ENCODE measurements around the gene NOG.

Gene NOG

DNA sequence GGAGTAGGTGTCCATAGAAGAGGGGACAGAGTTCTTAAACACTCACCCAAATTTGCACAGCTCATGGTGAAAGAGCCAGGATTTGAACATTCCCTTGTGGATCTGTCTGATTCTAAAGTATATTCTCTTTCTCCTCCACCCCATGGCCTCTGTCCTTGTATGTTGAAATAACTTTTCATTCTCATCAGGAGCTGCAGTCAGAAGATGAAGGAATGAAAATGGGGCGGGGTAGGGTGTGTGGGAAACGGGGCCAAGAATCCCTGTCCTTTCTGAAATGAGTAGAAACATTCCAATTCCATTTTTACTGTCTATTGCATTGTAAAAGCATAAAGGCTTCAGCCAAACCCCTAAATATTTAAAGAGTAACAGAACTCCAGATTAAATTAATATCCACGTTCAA lies 42.8 kb downstream of the NOG start:
- DNase-seq (ENCODE audit: low read depth), result no peak

DNA sequence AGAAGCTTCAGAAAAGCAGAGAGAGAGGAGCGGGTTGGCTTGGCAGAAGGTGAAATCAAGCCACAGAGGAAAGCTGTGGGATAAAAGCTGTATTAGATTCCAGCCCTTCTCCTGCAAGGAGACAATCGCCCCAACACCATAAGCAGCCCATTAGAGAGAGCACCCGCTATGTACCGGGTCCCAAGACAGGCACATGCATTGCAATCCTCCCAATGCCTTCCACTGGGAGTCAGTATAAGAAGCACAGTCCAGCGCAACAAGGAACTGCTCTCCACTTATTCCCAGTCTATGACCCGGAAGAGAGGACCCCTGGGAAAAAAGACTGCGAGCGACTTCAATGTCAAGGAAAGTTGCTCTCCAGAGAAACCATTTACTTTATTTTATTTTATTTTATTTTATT lies 43.8 kb downstream of the NOG start:
- DNase-seq (ENCODE audit: low read depth), result no peak

DNA sequence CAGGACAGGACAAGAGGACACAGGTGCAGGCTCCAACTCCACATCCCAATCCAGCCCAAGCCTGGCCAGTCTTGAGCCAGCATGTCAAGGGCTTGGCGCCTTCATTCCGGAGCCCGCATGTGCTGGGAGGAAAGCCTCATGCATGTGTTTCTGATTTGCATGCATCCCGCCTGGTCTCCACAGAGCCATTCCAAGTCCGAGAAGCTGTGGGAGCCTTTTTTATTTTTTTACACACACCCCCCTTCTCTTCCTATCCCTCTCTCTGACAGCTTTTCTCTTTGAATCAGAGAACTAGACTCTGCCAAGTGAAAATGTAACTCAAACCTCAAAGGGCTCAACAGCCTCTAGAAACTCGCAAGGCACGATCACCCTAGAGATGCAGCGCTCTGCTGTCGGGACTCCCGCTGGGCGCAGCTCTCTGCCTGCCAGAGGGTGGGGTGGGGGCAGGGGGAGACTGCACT lies 45.1 kb downstream of the NOG start:
- peak; percentile 16 for DNase-seq (ENCODE audit: low read depth)

DNA sequence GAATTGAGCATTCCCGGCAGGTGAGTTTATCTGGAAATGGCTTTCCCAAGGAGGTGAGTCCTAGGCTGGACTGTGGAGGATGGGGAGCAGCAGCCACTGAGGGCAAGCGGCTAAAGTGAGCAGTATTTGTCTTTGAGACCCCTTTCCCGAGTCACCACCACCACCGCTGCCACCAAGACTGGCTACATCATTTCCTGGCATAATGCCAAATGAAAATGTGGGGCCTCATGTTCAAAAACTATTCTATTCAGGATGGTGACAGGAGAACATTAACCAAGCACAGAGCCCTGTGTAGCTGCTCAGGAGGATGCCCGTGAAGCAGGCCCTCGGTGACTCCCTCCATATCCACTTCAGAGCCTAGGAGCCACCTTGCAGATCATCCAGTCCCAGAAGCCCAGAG lies 46.0 kb downstream of the NOG start:
- no peak for DNase-seq (ENCODE audit: low read depth)

DNA sequence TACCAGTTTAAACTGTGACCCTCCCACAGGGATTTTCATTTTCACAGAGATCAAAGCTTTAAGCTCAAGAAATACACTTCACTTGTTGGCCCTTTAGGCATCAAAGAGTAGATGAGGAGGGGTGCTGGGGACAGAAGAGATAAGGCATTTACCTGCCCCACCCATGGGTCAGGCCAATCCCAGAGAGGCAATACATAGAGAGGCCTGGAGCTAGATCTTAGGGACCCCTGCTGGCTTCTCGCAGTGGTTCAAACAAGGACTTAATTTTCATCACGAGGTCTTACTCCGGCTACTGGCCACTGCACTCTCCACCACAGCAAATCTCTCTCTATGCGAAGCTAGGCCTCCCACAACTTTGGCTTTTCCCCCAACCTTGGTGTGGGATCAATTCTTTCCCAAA lies 46.6 kb downstream of the NOG start:
- no peak for DNase-seq (ENCODE audit: low read depth)

DNA sequence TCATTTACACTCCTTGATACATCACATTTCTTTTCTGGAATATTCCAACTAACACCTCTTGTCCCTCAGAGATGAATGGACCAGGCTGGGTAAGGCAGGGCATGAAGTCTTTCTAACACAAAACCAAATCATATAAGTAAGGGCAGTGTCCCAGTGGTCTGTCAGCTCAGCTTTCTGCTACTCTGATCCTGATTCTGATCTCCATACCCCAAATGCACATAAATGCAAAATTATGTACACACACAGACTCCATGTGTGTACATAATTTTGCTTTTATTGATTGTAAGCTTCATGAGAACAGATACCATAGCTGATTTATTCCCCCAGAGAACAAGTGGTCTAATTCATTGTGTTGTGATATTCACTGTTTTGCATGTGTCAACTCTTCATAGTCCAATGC lies 47.9 kb downstream of the NOG start:
- DNase-seq (ENCODE audit: low read depth), result no peak

DNA sequence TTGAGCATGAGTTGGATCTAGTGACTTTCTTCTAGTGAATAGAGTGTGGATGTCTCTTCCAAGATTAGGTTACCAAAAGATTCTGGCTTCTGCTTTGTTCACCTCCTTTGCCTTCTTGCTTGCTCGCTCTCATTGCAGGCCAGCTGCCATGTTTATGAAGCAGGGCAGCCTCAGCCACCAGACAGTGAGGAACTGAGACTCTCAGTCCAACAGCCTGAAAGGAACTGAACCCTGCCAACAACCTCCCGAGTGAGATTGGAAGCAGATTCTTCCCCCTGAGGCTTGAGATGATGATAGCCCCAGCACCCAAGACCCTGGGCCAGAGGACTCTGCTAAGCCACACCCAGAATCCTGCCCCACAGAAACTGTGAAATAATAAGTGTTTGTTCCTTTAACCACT lies 48.4 kb downstream of the NOG start:
- DNase-seq (ENCODE audit: low read depth), result no peak

DNA sequence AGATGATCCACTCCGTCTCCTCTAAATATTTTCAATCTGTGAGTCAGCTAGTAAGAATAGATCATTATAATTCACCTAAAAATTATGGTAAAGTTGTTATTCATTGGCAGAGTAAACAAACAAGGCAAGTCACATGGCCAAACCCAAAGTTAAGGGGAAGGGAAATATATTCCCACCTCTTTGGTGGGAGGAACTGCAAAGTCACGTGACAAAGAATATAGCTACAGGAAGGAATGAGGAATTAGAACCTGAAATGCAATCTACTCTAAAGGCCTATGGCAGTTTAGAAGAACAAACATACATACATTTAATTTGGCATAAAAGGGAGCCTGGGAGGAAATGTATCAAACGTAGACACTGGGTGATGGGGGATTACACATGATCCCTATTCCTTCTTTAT lies 48.9 kb downstream of the NOG start:
- DNase-seq (ENCODE audit: low read depth), result no peak

Data from fibroblast of the conjunctiva (primary cell).